GM10266 (cell line): ENCODE data around the gene CRMP1.
"Not testable (repeated sequence)": the region's sequence is repeated elsewhere in the genome, so short reads cannot be mapped to it uniquely, and the experiment has no call there.

Source experiments
- DNase-seq: peaks from one replicate; pipeline ENCODE4 v3.0.0; 2012; ENCODE audit errors: extremely low spot score
- TF ChIP-seq, protein P1 (sequence below): IDR thresholded peaks from 2 replicates; pipeline ENCODE4 v1.5.1; 2012; ENCODE audit warnings: mild to moderate bottlenecking, low read depth; ENCODE audit not compliant: control insufficient read depth, insufficient read depth; ENCODE audit errors: missing control alignments

The CRMP1 gene

DNA sequence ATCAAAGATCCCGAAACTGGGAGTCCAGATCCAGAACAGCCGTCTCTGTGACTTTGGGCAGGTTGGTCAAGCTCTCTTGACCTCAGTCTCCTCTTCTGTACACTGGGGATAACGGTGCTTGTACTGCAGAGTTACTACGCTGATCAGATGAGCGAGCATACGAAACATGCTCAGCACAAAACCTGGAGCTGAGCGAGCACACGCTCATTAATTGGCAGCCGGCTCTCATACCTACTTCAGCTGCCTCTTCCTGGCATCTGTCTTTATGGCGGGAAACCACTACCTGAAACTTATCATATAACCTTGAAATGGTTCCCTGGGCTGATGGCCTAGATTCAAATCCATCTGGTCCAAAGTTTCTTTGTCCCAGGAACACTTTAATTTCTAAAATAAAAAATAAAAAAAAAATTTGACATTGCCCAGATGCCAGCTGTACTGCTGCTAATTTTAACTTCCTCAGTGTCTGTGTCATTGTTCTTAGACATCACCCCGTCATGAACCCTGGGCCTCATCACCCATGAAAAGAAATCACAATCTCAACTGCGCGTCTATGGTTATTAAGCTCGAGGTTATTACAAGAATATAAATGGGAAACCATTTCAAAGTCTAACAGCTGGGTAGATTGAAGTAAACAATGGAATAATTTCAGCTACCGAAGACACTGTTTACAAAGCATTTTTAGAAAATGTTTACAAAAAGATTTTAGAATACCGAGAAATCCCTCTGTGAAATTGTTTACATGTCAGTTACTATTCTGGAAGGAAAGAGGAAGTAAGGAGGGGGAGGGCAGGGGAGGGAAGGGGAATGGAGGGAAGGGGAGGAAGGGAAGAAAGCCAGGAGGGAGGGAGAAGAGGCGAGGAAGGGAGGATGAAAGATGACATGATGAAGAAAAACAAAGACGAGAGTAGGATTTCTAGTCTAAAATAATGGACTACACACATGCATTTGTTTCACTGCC is 49.0 kb downstream of the CRMP1 start:
- no peak for DNase-seq

DNA sequence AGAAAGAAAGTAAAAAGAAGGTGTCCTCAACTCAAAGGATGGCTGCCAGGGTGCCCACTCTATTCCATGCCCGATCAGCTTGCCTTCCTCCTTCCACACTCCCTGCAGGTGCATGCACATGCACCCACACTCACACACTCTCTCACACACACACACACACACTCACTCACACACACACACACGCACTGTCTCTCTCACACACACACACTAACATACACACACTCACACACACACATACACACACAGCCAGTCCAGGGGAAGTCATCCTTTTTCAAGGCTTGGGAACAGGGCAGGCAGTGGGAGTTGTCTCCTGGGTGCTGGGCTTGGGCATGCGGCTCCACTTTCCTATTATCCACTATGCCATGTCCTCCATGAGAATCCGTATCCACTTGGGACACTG is 50.4 kb downstream of the CRMP1 start:
- TF ChIP-seq, protein P1, sequence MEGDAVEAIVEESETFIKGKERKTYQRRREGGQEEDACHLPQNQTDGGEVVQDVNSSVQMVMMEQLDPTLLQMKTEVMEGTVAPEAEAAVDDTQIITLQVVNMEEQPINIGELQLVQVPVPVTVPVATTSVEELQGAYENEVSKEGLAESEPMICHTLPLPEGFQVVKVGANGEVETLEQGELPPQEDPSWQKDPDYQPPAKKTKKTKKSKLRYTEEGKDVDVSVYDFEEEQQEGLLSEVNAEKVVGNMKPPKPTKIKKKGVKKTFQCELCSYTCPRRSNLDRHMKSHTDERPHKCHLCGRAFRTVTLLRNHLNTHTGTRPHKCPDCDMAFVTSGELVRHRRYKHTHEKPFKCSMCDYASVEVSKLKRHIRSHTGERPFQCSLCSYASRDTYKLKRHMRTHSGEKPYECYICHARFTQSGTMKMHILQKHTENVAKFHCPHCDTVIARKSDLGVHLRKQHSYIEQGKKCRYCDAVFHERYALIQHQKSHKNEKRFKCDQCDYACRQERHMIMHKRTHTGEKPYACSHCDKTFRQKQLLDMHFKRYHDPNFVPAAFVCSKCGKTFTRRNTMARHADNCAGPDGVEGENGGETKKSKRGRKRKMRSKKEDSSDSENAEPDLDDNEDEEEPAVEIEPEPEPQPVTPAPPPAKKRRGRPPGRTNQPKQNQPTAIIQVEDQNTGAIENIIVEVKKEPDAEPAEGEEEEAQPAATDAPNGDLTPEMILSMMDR, result no peak
- DNase-seq, result no peak

More for the DNA sequence above, 49.0 kb downstream of the CRMP1 start:
- TF ChIP-seq, protein P1, result no peak

DNA sequence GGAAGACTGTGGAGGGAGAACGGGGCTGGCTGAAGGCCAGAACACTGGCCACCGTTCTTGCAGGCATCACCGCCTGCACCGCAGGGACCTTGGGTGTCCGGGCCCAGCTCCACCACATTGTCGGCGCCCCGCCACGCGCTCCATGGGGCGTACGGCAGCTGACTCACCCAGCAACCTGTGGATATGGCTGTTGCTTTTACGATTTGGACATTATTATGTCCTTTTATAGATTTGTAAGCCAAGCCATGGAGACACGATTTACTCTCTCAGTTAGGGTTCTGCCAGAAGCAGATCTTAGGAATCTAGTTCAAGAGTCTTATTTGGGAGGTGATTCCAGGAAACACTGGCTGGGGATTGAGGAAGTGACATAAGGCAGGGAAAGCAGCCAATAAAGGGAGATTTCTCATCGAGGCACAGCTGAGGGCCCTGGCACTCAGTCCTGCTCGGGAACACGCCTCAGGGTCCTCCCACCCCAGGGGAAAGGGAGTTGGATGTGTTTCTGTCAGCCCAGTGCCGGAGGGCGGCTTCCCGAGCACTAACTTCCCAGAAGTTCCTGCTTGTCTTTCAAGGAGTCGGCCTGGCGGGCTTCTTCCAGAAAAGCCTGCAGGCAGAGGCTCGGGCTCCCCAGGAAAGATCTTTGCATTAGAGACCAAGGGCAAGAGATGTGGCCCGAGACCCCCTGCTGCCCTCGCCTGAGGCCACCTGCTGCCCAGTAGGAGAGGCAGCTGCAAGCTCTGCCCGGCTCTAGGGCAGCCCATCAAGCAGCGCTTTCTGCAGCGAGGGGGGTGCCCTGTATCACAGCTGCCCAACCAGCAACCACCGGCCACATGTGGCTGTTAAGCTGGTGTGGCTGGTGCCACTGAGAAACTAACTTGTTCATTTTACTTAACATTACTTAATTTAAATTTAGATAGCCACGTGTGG is 52.9 kb downstream of the CRMP1 start:
- no peak for DNase-seq
- TF ChIP-seq, protein P1, result no peak

DNA sequence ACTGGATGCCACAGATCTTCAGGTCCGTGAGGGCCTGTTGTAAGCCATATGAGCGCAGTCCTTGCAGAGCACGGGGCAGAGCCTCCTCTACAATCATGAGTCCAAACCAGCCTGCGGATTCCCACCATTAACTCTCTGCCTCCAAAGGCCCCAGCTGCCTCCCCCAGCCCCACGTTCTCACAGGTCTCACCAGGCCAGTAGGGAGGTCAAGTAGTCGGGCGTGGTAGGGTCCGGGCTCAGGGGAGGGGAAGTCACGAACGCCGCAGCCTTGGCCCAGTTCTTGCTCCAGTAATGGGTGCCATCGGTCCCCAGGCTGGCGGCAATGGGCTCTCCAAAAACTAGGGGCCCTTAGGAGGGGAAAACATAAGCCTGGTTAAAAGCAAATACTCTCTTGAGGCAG is 53.6 kb downstream of the CRMP1 start:
- TF ChIP-seq, protein P1, result no peak
- DNase-seq, result no peak

DNA sequence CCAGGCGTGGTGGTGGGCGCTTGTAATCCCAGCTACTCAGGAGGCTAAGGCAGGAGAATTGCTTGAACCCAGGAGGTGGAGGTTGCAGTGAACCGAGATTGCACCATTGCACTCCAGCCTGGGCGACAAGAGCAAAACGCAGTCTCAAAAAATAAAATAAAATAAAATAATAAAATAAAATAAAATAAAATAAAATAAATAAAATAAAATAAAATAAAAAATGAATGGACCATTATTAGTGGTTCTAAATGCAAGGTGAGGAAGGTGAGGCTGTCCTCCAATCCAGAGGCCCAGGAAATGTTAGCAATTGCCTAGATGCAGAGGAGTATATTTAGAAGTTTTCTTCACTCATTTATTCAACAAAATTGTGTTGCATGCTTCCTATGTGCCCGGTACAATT is 55.4 kb downstream of the CRMP1 start:
- DNase-seq, result not testable (repeated sequence)

DNA sequence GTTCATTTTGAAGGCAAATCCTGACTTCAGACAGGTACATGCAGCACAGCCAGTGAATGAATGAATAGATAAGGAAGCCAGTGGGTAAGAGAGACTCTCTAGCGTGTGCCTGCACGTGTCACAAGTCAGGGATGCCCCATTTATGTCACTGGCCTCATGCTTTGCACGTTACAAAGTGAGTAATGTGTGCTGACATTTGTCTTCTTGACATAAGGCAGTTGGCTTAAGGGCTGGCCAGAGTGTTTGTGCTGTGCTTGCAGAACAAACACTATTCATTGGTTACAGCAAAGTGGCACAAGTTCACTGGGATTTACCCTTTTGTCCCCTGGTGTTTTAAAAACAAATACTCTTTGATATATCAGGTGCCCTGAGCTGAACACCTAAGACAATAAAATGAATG is 55.9 kb downstream of the CRMP1 start:
- DNase-seq, result no peak
- TF ChIP-seq, protein P1, result no peak

DNA sequence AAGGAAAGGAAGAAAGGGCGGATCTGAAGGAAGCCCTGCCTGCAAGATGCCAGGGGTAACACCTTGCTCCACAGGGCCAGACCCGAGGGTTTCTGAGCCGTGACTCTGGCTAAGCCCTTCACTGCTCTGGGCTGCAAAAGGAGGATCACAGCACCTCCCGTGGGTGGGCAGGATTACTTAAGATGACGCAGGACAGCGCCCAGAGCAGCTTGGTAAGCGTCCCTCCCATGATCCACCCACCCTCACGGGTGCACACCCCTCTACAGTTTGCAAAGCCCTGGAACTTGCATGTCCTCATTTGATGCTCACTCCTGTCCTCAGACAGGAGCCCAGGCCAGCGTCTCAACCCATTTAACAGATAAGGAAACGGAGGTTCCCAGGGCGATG is 64.9 kb downstream of the CRMP1 start:
- TF ChIP-seq, protein P1, result no peak
- DNase-seq, result no peak
